Endodermal cell (in vitro differentiated cells): ENCODE measurements around the gene PTPRN2. TPM values are rescaled to one million over a fixed set of nuclear protein-coding genes. Genes with fewer than 3 reads are reported as not detected.

Experiments used
- DNase-seq: peaks from one replicate; pipeline ENCODE4 v3.0.0-alpha.2; 2017
- H3K27ac ChIP-seq: 2 replicates; pipeline ENCODE4 v1.5.1; 2013; ENCODE audit warnings: mild to moderate bottlenecking, low read depth, low read length, moderate library complexity
- H3K27me3 ChIP-seq: 2 replicates; pipeline ENCODE4 v1.6.1; 2013; ENCODE audit warnings: mild to moderate bottlenecking, low read length, moderate library complexity; ENCODE audit not compliant: insufficient read depth, control insufficient read depth, poor library complexity, severe bottlenecking
- H3K36me3 ChIP-seq: 2 replicates; pipeline ENCODE4 v1.7.0; 2013; ENCODE audit warnings: mild to moderate bottlenecking, low read length, moderate library complexity; ENCODE audit not compliant: control insufficient read depth, insufficient read depth
- H3K4me1 ChIP-seq: one replicate; pipeline ENCODE4 v1.7.0; 2013; ENCODE audit warnings: low read length; ENCODE audit not compliant: control insufficient read depth, insufficient read depth
- H3K4me3 ChIP-seq: 2 replicates; pipeline ENCODE4 v1.5.1; 2013; ENCODE audit warnings: mild to moderate bottlenecking, low read length, moderate library complexity
- H3K9ac ChIP-seq: 2 replicates; pipeline ENCODE4 v1.6.1; 2013; ENCODE audit warnings: mild to moderate bottlenecking, low read length, moderate library complexity; ENCODE audit not compliant: poor library complexity, severe bottlenecking; ENCODE audit errors: extremely low read depth
- H3K9me3 ChIP-seq: 2 replicates; pipeline ENCODE4 v1.6.1; 2013; ENCODE audit warnings: mild to moderate bottlenecking, low read length, moderate library complexity; ENCODE audit not compliant: control insufficient read depth
- H3K27ac Mint-ChIP-seq: 2 replicates; pipeline ENCODE4 v1.8.0; 2020; ENCODE audit warnings: mixed read lengths
- H3K27me3 Mint-ChIP-seq: 2 replicates; pipeline ENCODE4 v1.8.0; 2021; ENCODE audit warnings: mild to moderate bottlenecking, mixed read lengths; ENCODE audit not compliant: insufficient read depth
- H3K36me3 Mint-ChIP-seq: 2 replicates; pipeline ENCODE4 v1.8.0; 2020; ENCODE audit warnings: low read depth, mixed read lengths
- H3K4me1 Mint-ChIP-seq: 2 replicates; pipeline ENCODE4 v1.8.0; 2020; ENCODE audit warnings: mixed read lengths
- H3K4me3 Mint-ChIP-seq: 2 replicates; pipeline ENCODE4 v1.8.0; 2020; ENCODE audit warnings: mild to moderate bottlenecking, moderate library complexity, mixed read lengths
- H3K9me3 Mint-ChIP-seq: 2 replicates; pipeline ENCODE4 v1.8.0; 2020; ENCODE audit warnings: mild to moderate bottlenecking, mixed read lengths
- WGBS, 2 experiments: methylation state at CpG; one replicate each; pipeline versions ENCODE4 v1.1.5 to v1.1.7; 2013; ENCODE audit warnings: missing lambda C conversion rate in 2 of 2, mixed read lengths in 1 of 2; ENCODE audit not compliant: insufficient coverage in 1 of 2, insufficient read length in 1 of 2; 5-methylcytosine and 5-hydroxymethylcytosine counted together
- total RNA-seq, 2 donors: library from RNA; stranded (reverse); fragmentation: NEBNext Ultra II Directional in 1 of 2; extraction: Animal tissue kit (Norgen Biotek cat#: 25700) in 1 of 2; gene quantifications; 2 replicates in 1 of 2; 3 replicates in 1 of 2; pipeline ENCODE4 v1.2.1, GENCODE V29; 2021
- TF ChIP-seq, protein P1 (sequence below): fragments of 200-600 bp; sonication (generic); conservative IDR thresholded peaks from 2 replicates; pipeline ENCODE4 v1.5.0; 2021; ENCODE audit warnings: antibody characterized with exemption, mild to moderate bottlenecking

The PTPRN2 gene
- total RNA-seq, 2 donors from 2014 or later, result 0.69 to 1.2 TPM

DNA sequence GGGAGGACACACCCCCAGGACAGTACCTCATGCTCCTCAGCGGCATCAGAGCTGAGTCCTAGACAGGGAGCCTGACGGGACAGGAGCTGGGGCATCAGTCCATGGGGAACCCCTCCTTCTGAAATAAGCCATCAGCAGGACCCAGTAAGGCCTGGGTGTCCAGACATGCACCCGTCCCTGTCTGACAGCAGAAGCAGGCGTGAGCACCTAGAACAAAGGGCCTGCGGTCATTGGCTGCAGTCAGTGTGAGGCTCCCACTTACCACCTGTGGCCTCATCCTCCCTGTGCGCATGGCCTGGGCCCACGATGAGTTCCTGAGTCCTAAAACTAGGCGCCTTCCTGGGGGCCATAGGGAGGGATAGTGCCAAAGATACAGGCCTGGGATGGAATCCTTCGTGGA, 484.7 kb downstream of the PTPRN2 start:
- WGBS, 2 experiments, result 75 to 80% methylated on average over 5 to 9 of the region's 9 CpGs
- no peak overlapping the region for H3K9ac ChIP-seq
- no peak overlapping the region for H3K27ac ChIP-seq
- no peaks in the 10 kb centered on the region for H3K4me1 ChIP-seq
- Mint-ChIP-seq H3K27me3 (no peaks in the 10 kb centered on the region), H3K4me1 (no peaks in the 10 kb centered on the region), H3K9me3 (peaks cover 9% of the 10 kb centered on the region), H3K36me3 (no peaks in the 10 kb centered on the region), H3K27ac (no peak overlapping the region), H3K4me3 (no peak overlapping the region)
- no peaks in the 10 kb centered on the region for H3K27me3 ChIP-seq
- H3K9me3 ChIP-seq, result peaks cover 77% of the 10 kb centered on the region
- no peak overlapping the region for H3K4me3 ChIP-seq
- peak; percentile 9 for DNase-seq
- H3K36me3 ChIP-seq, result no peaks in the 10 kb centered on the region
- TF ChIP-seq, protein P1, sequence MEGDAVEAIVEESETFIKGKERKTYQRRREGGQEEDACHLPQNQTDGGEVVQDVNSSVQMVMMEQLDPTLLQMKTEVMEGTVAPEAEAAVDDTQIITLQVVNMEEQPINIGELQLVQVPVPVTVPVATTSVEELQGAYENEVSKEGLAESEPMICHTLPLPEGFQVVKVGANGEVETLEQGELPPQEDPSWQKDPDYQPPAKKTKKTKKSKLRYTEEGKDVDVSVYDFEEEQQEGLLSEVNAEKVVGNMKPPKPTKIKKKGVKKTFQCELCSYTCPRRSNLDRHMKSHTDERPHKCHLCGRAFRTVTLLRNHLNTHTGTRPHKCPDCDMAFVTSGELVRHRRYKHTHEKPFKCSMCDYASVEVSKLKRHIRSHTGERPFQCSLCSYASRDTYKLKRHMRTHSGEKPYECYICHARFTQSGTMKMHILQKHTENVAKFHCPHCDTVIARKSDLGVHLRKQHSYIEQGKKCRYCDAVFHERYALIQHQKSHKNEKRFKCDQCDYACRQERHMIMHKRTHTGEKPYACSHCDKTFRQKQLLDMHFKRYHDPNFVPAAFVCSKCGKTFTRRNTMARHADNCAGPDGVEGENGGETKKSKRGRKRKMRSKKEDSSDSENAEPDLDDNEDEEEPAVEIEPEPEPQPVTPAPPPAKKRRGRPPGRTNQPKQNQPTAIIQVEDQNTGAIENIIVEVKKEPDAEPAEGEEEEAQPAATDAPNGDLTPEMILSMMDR, result no peak

DNA sequence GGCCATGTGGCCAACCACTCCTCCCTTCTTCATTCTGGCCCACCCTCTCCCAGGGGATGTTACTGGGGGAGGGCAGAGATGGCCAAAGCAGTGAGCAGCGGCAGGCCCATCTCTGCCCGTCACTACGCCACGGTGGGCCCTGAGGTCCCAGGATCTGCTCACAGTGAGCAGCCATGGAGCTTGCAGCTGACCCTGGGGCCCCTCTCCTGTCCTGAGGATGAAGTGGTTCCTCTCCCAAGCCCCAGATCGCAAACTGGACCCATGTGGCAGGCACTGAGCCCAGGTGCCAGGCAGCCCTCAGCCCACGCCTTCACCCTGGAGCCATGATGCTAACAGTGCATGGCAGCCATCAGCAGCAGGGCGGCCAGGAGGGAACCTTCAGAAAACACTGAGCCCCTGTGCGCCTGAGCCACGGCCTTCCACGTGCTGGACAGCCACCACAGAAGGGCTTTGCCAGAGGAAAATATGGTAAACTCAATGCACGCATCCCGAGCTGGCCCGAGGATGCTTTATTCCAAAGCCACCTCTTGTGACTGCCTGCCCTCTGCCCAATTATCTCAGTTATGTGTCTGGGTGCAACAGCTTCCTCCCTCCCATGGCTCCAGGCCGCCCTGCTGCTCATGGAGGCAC, 485.7 kb downstream of the PTPRN2 start:
- peaks cover 9% of the 10 kb centered on the region for H3K9me3 Mint-ChIP-seq
- no peaks in the 10 kb centered on the region for H3K4me1 Mint-ChIP-seq
- no peaks in the 10 kb centered on the region for H3K27me3 Mint-ChIP-seq
- WGBS, 2 experiments, result 61 to 78% methylated on average over 6 to 14 of the region's 14 CpGs
- no peak overlapping the region for H3K27ac Mint-ChIP-seq
- no peak overlapping the region for H3K4me3 Mint-ChIP-seq
- Histone ChIP-seq H3K4me1 (no peaks in the 10 kb centered on the region), H3K9ac (no peak overlapping the region), H3K27me3 (no peaks in the 10 kb centered on the region), H3K9me3 (peaks cover 68% of the 10 kb centered on the region), H3K27ac (no peak overlapping the region), H3K36me3 (no peaks in the 10 kb centered on the region), H3K4me3 (no peak overlapping the region)
- TF ChIP-seq, protein P1, result no peak
- peak; percentile 14 for DNase-seq
- no peaks in the 10 kb centered on the region for H3K36me3 Mint-ChIP-seq

DNA sequence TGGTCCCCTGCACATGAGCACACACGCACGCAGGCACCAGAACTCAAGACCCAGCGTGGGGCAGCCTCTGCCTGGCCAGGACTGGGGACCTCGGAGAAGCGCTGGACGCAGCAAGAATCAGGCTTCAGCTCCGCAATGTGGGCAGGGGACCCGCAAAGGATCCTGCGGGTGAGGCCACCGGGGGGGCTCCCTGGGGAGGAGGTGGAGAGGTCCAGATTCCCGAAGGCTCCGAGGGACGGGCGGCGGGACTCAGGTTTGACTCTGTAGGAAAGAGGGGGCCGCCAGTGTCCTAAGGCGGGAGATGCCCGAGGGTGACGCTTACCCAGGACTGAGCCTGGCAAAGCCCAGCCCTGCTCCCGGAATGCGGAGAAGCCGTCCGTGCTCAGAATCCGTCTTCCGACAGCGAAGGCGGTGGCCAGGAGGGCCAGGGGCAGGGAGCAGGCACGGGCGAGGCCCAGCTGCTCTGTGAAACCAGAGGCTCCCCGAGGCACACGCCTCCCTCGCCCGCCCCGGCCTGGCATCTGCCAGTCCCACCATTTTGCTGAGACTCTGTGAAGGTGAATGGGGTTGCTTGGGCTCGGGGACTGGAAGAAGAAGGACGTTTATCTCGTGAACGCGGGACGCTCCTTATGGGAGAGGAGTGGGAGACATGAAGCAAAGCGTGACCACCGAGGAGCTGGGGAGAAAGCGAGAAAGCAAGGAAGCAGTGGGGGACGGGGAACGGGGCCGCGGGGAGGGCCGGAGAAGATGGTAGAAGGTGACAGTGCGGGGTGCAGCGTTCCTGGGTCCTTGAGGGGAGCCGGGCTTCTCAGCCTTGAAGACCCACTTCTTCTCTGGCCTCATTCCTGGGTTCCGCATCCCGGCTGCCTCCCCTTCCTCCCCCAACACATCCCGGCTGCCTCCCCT, 489.2 kb downstream of the PTPRN2 start:
- WGBS, 2 experiments, result 85 to 92% methylated on average over 33 to 50 of the region's 54 CpGs
- no peak overlapping the region for H3K27ac ChIP-seq
- peak; percentile 39 for DNase-seq
- no peaks in the 10 kb centered on the region for H3K36me3 ChIP-seq
- TF ChIP-seq, protein P1, result no peak
- H3K4me3 ChIP-seq, result no peak overlapping the region
- H3K27me3 Mint-ChIP-seq, result no peaks in the 10 kb centered on the region
- H3K4me3 Mint-ChIP-seq, result no peak overlapping the region
- no peaks in the 10 kb centered on the region for H3K27me3 ChIP-seq
- H3K9me3 Mint-ChIP-seq, result peaks cover 9% of the 10 kb centered on the region
- no peaks in the 10 kb centered on the region for H3K4me1 Mint-ChIP-seq
- H3K9ac ChIP-seq, result no peak overlapping the region
- H3K36me3 Mint-ChIP-seq, result no peaks in the 10 kb centered on the region
- no peak overlapping the region for H3K27ac Mint-ChIP-seq
- no peaks in the 10 kb centered on the region for H3K4me1 ChIP-seq
- peaks cover 70% of the 10 kb centered on the region for H3K9me3 ChIP-seq
